Measurements from ENCODE around the gene TXNRD1.

DNA sequence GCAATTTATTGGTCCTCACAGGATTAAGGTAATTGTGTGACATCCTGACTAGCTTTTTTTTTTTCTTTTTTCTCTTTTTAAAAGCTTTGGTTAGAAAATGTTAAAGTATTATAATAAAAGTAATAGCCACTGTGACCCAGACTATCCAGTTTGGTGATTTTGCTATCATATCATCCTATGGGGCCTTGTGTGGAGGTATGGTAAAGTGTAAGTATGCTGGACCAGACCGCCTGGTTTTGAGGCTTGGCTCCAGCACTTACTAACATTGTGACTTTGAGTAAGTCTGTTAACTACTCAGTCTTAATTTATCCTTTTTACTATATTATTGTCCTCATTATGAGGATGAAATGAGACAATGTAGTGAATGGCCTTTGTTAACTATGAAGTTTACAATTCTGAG lies 103.4 kb downstream of the TXNRD1 start:
- TF ChIP-seq, protein P1, sequence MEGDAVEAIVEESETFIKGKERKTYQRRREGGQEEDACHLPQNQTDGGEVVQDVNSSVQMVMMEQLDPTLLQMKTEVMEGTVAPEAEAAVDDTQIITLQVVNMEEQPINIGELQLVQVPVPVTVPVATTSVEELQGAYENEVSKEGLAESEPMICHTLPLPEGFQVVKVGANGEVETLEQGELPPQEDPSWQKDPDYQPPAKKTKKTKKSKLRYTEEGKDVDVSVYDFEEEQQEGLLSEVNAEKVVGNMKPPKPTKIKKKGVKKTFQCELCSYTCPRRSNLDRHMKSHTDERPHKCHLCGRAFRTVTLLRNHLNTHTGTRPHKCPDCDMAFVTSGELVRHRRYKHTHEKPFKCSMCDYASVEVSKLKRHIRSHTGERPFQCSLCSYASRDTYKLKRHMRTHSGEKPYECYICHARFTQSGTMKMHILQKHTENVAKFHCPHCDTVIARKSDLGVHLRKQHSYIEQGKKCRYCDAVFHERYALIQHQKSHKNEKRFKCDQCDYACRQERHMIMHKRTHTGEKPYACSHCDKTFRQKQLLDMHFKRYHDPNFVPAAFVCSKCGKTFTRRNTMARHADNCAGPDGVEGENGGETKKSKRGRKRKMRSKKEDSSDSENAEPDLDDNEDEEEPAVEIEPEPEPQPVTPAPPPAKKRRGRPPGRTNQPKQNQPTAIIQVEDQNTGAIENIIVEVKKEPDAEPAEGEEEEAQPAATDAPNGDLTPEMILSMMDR (IDR thresholded peaks at IDR 0.05) = no peak
- no peak for TF ChIP-seq POLR2A (IDR thresholded peaks at IDR 0.05)

Measured in Peyer's patch (tissue), 4 donors.